ENCODE results near the gene FUT8.

- no peak for TF ChIP-seq CTCF (IDR thresholded peaks at IDR 0.05)
- TF ChIP-seq POLR2A (IDR thresholded peaks at IDR 0.05) = no peak
These were observed 207.7 kb downstream of the FUT8 start for GRCh38 chr14:65620195-65620594.
